ENCODE data around the gene FSTL3.

DNA sequence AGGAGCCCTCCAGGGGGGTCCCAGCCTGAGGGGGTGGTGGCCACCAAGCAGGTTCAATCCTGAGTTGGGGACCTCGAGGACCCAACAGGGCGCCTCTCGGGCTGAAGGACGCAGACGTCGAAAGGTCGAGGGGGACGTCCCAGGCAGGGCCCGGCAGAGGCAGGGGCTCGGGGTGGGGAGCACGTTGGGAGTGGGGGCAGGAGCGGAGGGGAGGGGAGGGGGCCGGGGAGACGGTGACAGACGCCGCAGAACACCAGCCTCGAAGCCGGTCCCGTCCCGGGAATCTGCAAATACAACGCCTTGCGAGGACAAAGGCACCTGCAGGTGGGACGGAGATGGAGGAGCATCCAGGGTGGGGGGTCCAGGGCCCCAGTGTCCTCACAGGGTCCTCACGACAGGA is 32.5 kb upstream of the FSTL3 start:
- TF ChIP-seq POLR2A (IDR thresholded peaks at IDR 0.05): no peak
- TF ChIP-seq, protein P1, sequence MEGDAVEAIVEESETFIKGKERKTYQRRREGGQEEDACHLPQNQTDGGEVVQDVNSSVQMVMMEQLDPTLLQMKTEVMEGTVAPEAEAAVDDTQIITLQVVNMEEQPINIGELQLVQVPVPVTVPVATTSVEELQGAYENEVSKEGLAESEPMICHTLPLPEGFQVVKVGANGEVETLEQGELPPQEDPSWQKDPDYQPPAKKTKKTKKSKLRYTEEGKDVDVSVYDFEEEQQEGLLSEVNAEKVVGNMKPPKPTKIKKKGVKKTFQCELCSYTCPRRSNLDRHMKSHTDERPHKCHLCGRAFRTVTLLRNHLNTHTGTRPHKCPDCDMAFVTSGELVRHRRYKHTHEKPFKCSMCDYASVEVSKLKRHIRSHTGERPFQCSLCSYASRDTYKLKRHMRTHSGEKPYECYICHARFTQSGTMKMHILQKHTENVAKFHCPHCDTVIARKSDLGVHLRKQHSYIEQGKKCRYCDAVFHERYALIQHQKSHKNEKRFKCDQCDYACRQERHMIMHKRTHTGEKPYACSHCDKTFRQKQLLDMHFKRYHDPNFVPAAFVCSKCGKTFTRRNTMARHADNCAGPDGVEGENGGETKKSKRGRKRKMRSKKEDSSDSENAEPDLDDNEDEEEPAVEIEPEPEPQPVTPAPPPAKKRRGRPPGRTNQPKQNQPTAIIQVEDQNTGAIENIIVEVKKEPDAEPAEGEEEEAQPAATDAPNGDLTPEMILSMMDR (IDR thresholded peaks at IDR 0.05): no peak
